H9 (cell line): ENCODE data around the gene MLH1. TPM values are rescaled to one million over a fixed set of nuclear protein-coding genes. Genes with fewer than 3 reads are reported as not detected.

Experiments
- DNase-seq: peaks from one replicate; pipeline ENCODE4 v3.0.0-alpha.2; 2017
- H2AFZ ChIP-seq: one replicate; pipeline ENCODE4 v1.6.1; 2013; ENCODE audit warnings: mild to moderate bottlenecking, low read length, control low read depth, moderate library complexity
- H2AK5ac ChIP-seq: 2 replicates; pipeline ENCODE4 v1.6.1; 2013; ENCODE audit warnings: low read length, control low read depth, mixed read lengths; ENCODE audit not compliant: insufficient read length
- H2BK120ac ChIP-seq: one replicate; pipeline ENCODE4 v1.6.1; 2013; ENCODE audit warnings: low read depth, mild to moderate bottlenecking, low read length, control low read depth, inconsistent platforms; ENCODE audit not compliant: poor library complexity, severe bottlenecking
- H2BK12ac ChIP-seq: 2 replicates; pipeline ENCODE4 v1.6.1; 2013; ENCODE audit warnings: low read length, control low read depth, mixed read lengths, low read depth; ENCODE audit not compliant: insufficient read length
- H2BK15ac ChIP-seq: 2 replicates; pipeline ENCODE4 v1.6.1; 2013; ENCODE audit warnings: low read depth, low read length, control low read depth
- H2BK20ac ChIP-seq: one replicate; pipeline ENCODE4 v1.6.1; 2013; ENCODE audit warnings: low read depth, mild to moderate bottlenecking, low read length, control low read depth, inconsistent platforms; ENCODE audit not compliant: poor library complexity, severe bottlenecking
- H2BK5ac ChIP-seq: 2 replicates; pipeline ENCODE4 v1.6.1; 2013; ENCODE audit warnings: low read length, control low read depth, mixed read lengths; ENCODE audit not compliant: insufficient read length
- H3K14ac ChIP-seq: 2 replicates; pipeline ENCODE4 v1.6.1; 2013; ENCODE audit warnings: low read length, control low read depth; ENCODE audit not compliant: insufficient read depth
- H3K18ac ChIP-seq: 2 replicates; pipeline ENCODE4 v1.6.1; 2013; ENCODE audit warnings: low read depth, mild to moderate bottlenecking, mixed read lengths, low read length, control low read depth; ENCODE audit not compliant: insufficient read length
- H3K23ac ChIP-seq: 2 replicates; pipeline ENCODE4 v1.6.1; 2013; ENCODE audit warnings: low read length, control low read depth, mixed read lengths, low read depth; ENCODE audit not compliant: insufficient read length
- H3K23me2 ChIP-seq: 2 replicates; pipeline ENCODE4 v1.6.1; 2013; ENCODE audit warnings: low read depth, mild to moderate bottlenecking, mixed read lengths, low read length, control low read depth; ENCODE audit not compliant: insufficient read length, poor library complexity, severe bottlenecking
- H3K27ac ChIP-seq: 2 replicates; pipeline ENCODE4 v1.5.1; 2013; ENCODE audit warnings: low read length, control low read depth, mixed read lengths, low read depth; ENCODE audit not compliant: insufficient read length
- H3K27me3 ChIP-seq: 2 replicates; pipeline ENCODE4 v1.6.1; 2013; ENCODE audit warnings: low read length, control low read depth, inconsistent platforms; ENCODE audit not compliant: insufficient read depth
- H3K4ac ChIP-seq: 2 replicates; pipeline ENCODE4 v1.6.1; 2013; ENCODE audit warnings: low read depth, mild to moderate bottlenecking, control low read depth, inconsistent platforms, low read length, moderate library complexity
- H3K4me1 ChIP-seq: 2 replicates; pipeline ENCODE4 v1.6.1; 2013; ENCODE audit warnings: low read length, control low read depth, inconsistent platforms; ENCODE audit not compliant: insufficient read depth
- H3K4me2 ChIP-seq: 2 replicates; pipeline ENCODE4 v1.6.1; 2013; ENCODE audit warnings: low read length, control low read depth, mixed read lengths; ENCODE audit not compliant: insufficient read length, insufficient read depth
- H3K56ac ChIP-seq: 2 replicates; pipeline ENCODE4 v1.6.1; 2013; ENCODE audit warnings: low read depth, mild to moderate bottlenecking, mixed read lengths, low read length, control low read depth; ENCODE audit not compliant: insufficient read length
- H3K79me1 ChIP-seq: 2 replicates; pipeline ENCODE4 v1.6.1; 2013; ENCODE audit warnings: low read depth, mild to moderate bottlenecking, moderate library complexity, low read length, control low read depth, inconsistent platforms; ENCODE audit not compliant: insufficient read depth, poor library complexity, severe bottlenecking
- H3K79me2 ChIP-seq: 2 replicates; pipeline ENCODE4 v1.6.1; 2013; ENCODE audit warnings: low read length, control low read depth, inconsistent platforms; ENCODE audit not compliant: insufficient read depth
- H3K9ac ChIP-seq: 2 replicates; pipeline ENCODE4 v1.6.1; 2013; ENCODE audit warnings: low read length, control low read depth, mixed read lengths; ENCODE audit not compliant: insufficient read length; ENCODE audit errors: extremely low read depth
- H3K9me3 ChIP-seq: one replicate; pipeline ENCODE4 v1.6.1; 2013; ENCODE audit warnings: low read depth, low read length, inconsistent platforms; ENCODE audit not compliant: control insufficient read depth
- H3T11ph ChIP-seq: one replicate; pipeline ENCODE4 v1.6.1; 2013; ENCODE audit warnings: mild to moderate bottlenecking, low read length, control low read depth, inconsistent platforms
- H4K20me1 ChIP-seq: one replicate; pipeline ENCODE4 v1.6.1; 2013; ENCODE audit not compliant: control insufficient read depth, insufficient read length, insufficient read depth
- H4K5ac ChIP-seq: 2 replicates; pipeline ENCODE4 v1.6.1; 2013; ENCODE audit warnings: low read depth, mild to moderate bottlenecking, mixed read lengths, low read length, control low read depth; ENCODE audit not compliant: insufficient read length
- H4K8ac ChIP-seq: replicated peaks from 2 replicates; pipeline ENCODE4 v1.6.1; 2013; ENCODE audit warnings: low read length, control low read depth, mixed read lengths, low read depth; ENCODE audit not compliant: insufficient read length
- H4K91ac ChIP-seq: 2 replicates; pipeline ENCODE4 v1.6.1; 2013; ENCODE audit warnings: low read depth, mild to moderate bottlenecking, moderate library complexity, mixed read lengths, low read length, control low read depth; ENCODE audit not compliant: insufficient read length
- H3K27ac Mint-ChIP-seq, 3 experiments: 2 replicates in 2 of 3; 3 replicates in 1 of 3; pipeline ENCODE4 v1.8.0; 2020 to 2021; ENCODE audit warnings: mixed read lengths in 3 of 3, mild to moderate bottlenecking in 1 of 3, moderate library complexity in 1 of 3
- H3K27me3 Mint-ChIP-seq: 2 replicates; pipeline ENCODE4 v1.8.0; 2021; ENCODE audit warnings: low read depth, mild to moderate bottlenecking, moderate library complexity, mixed read lengths
- H3K36me3 Mint-ChIP-seq, 3 experiments: 2 replicates in 2 of 3; 3 replicates in 1 of 3; pipeline ENCODE4 v1.8.0; 2020 to 2021; ENCODE audit warnings: low read depth in 3 of 3, mixed read lengths in 3 of 3; ENCODE audit not compliant: insufficient read depth in 1 of 3
- H3K4me1 Mint-ChIP-seq, 2 experiments: 2 replicates each; pipeline ENCODE4 v1.8.0; 2020; ENCODE audit warnings: mixed read lengths in 2 of 2
- H3K4me3 Mint-ChIP-seq, 2 experiments: 2 replicates in 1 of 2; 3 replicates in 1 of 2; pipeline ENCODE4 v1.8.0; 2020 to 2021; ENCODE audit warnings: mild to moderate bottlenecking in 2 of 2, mixed read lengths in 2 of 2, moderate library complexity in 1 of 2
- H3K9me3 Mint-ChIP-seq, 2 experiments: 2 replicates in 1 of 2; 3 replicates in 1 of 2; pipeline ENCODE4 v1.8.0; 2020; ENCODE audit warnings: mild to moderate bottlenecking in 2 of 2, mixed read lengths in 2 of 2, moderate library complexity in 1 of 2
- WGBS: extraction: QIAGEN DNeasy Blood & Tissue Kit; methylation state at CpG from one replicate; pipeline ENCODE4 v1.1.7; 2013; ENCODE audit warnings: missing lambda C conversion rate, low lambda C conversion rate, mixed read lengths; ENCODE audit not compliant: insufficient read length; ENCODE audit errors: extremely low coverage; 5-methylcytosine and 5-hydroxymethylcytosine counted together
- total RNA-seq: library from RNA; stranded (reverse); gene quantifications from 2 replicates; pipeline ENCODE4 v1.2.1, GENCODE V29; 2021
- TF ChIP-seq, protein P1 (sequence below): fragments of 200-600 bp; sonication (generic); conservative IDR thresholded peaks from 3 replicates; pipeline ENCODE4 v1.8.0; 2021; ENCODE audit warnings: antibody characterized with exemption, mild to moderate bottlenecking

The MLH1 gene
- total RNA-seq, 1 experiment from 2014 or later = 45.1 TPM

DNA sequence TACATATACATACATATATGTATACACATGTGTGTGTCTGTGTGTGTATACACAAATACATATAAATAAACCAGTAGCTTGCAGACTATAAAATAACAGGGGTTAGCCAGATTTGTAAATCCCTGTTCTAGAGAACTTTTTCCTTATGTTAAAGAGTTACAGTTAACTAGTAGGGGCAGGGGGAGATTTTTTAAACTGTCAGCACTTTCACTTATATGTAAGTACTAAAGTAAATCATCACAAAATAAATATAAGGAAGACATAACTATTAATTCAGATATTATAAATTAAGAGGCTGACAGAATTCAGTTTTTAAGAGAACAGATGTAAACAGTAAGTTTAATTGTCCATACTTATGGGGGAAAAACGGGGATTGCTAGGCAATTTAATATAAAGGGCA is 107.1 kb downstream of the MLH1 start:
- no peaks in the 10 kb centered on the region for H3K36me3 Mint-ChIP-seq
- Histone ChIP-seq H2BK5ac (no peak overlapping the region), H3K23ac (no peak overlapping the region), H3K27me3 (no peaks in the 10 kb centered on the region), H2BK20ac (no peak overlapping the region), H3K27ac (no peak overlapping the region), H3K9ac (no peak overlapping the region), H2BK12ac (no peak overlapping the region), H2AFZ (no peak overlapping the region), H3K79me1 (no peaks in the 10 kb centered on the region), H3K4me2 (no peak overlapping the region), H3K18ac (no peak overlapping the region), H3K4ac (no peak overlapping the region), H3T11ph (no peak overlapping the region), H2BK15ac (no peak overlapping the region), H2AK5ac (no peak overlapping the region), H3K79me2 (no peaks in the 10 kb centered on the region), H3K14ac (no peak overlapping the region), H3K23me2 (no peaks in the 10 kb centered on the region), H3K9me3 (no peaks in the 10 kb centered on the region), H4K91ac (no peak overlapping the region), H4K20me1 (no peaks in the 10 kb centered on the region), H4K5ac (no peak overlapping the region), H3K56ac (no peak overlapping the region), H3K4me1 (no peaks in the 10 kb centered on the region), H2BK120ac (no peak overlapping the region), H4K8ac (no peak overlapping the region)
- WGBS = no CpG with 5 or more reads among the region's 1 CpG
- no peaks in the 10 kb centered on the region for H3K9me3 Mint-ChIP-seq
- peaks cover 0 to 5% of the 10 kb centered on the region in 2 experiments; a peak in 2 of 4 replicates for H3K4me1 Mint-ChIP-seq
- no peak overlapping the region for H3K4me3 Mint-ChIP-seq
- no peaks in the 10 kb centered on the region for H3K27me3 Mint-ChIP-seq
- H3K27ac Mint-ChIP-seq = no peak overlapping the region
- TF ChIP-seq, protein P1, sequence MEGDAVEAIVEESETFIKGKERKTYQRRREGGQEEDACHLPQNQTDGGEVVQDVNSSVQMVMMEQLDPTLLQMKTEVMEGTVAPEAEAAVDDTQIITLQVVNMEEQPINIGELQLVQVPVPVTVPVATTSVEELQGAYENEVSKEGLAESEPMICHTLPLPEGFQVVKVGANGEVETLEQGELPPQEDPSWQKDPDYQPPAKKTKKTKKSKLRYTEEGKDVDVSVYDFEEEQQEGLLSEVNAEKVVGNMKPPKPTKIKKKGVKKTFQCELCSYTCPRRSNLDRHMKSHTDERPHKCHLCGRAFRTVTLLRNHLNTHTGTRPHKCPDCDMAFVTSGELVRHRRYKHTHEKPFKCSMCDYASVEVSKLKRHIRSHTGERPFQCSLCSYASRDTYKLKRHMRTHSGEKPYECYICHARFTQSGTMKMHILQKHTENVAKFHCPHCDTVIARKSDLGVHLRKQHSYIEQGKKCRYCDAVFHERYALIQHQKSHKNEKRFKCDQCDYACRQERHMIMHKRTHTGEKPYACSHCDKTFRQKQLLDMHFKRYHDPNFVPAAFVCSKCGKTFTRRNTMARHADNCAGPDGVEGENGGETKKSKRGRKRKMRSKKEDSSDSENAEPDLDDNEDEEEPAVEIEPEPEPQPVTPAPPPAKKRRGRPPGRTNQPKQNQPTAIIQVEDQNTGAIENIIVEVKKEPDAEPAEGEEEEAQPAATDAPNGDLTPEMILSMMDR = no peak
- no peak for DNase-seq

Other genes with a start within 250 kb of the MLH1 start
- gene DCLK3, start 229.0 kb upstream of the MLH1 start, total RNA-seq = 1.4 and 1.6 TPM in 2 replicates
- gene TRANK1, start 48.5 kb upstream of the MLH1 start, total RNA-seq = 4.7 and 5.9 TPM in 2 replicates
- gene EPM2AIP1, start 387 bp upstream of the MLH1 start, total RNA-seq = 8.4 and 11.4 TPM in 2 replicates
- gene LRRFIP2, start 181.1 kb downstream of the MLH1 start, total RNA-seq = 29.5 and 30.7 TPM in 2 replicates
- gene GOLGA4, start 249.8 kb downstream of the MLH1 start, total RNA-seq = 48.2 and 49.0 TPM in 2 replicates